ENCODE data around the gene PRTG.

DNA sequence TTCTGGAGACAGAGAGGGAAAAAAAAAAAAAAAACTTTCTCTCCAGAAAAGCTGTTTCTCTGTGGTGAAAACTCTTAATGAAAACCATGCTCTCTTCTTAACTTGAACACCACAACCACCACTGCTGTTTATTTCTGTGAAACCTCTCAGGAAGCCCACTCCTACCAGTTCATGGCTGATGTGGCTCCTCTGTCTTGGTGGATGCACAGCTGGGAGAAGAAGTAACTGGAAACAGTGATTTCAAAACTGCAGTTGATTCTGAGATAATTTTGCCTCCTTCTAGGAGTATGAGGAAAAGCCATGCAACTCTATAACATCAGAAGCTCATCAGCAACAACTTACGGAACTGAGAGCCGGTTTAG, 114.6 kb downstream of the PRTG start:
- TF ChIP-seq, protein P1, sequence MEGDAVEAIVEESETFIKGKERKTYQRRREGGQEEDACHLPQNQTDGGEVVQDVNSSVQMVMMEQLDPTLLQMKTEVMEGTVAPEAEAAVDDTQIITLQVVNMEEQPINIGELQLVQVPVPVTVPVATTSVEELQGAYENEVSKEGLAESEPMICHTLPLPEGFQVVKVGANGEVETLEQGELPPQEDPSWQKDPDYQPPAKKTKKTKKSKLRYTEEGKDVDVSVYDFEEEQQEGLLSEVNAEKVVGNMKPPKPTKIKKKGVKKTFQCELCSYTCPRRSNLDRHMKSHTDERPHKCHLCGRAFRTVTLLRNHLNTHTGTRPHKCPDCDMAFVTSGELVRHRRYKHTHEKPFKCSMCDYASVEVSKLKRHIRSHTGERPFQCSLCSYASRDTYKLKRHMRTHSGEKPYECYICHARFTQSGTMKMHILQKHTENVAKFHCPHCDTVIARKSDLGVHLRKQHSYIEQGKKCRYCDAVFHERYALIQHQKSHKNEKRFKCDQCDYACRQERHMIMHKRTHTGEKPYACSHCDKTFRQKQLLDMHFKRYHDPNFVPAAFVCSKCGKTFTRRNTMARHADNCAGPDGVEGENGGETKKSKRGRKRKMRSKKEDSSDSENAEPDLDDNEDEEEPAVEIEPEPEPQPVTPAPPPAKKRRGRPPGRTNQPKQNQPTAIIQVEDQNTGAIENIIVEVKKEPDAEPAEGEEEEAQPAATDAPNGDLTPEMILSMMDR (IDR thresholded peaks at IDR 0.05; ENCODE audit: low read depth, low read length) = no peak
- TF ChIP-seq POLR2A (IDR thresholded peaks at IDR 0.05; ENCODE audit: extremely low read depth, insufficient read length) (no peak), MYC (IDR thresholded peaks at IDR 0.05; ENCODE audit: low read depth, low read length) (no peak)
- TF ChIP-seq, protein P2, sequence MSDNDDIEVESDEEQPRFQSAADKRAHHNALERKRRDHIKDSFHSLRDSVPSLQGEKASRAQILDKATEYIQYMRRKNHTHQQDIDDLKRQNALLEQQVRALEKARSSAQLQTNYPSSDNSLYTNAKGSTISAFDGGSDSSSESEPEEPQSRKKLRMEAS (IDR thresholded peaks at IDR 0.05; ENCODE audit: low read depth, low read length) = no peak

Data from NB4 (cell line).